Measurements from ENCODE around the gene CDCP2. TPM values are rescaled to one million over a fixed set of nuclear protein-coding genes. Genes with fewer than 3 reads are reported as not detected.

The CDCP2 gene
- total and polyA plus RNA-seq, 2 of the 8 experiments (the other 6 are each of a cell fraction or from before 2014, with no cell fraction given): not detected

- Histone ChIP-seq H2BK12ac (ENCODE audit: low read depth, low read length) (no peak overlapping the region), H3K4me2 (ENCODE audit: insufficient read depth in 1 of 2, low read depth in 2 of 2, low read length in 2 of 2) (no peak overlapping the region), H2BK15ac (ENCODE audit: low read length) (no peak overlapping the region), H4K8ac (ENCODE audit: extremely low read depth, insufficient read depth, low read length) (no peak overlapping the region), H3K14ac (ENCODE audit: insufficient read length) (no peak overlapping the region), H3K79me1 (ENCODE audit: low read depth, low read length) (no peaks in the 10 kb centered on the region), H3K4me3 (ENCODE audit: extremely low read depth in 1 of 4, insufficient read depth in 2 of 4, low read depth in 3 of 4, low read length in 4 of 4) (no peak overlapping the region), H3K56ac (replicated peaks; ENCODE audit: insufficient read length, low read depth, low read length) (no peak overlapping the region), H3K4me1 (replicated peaks in 1 of 4; ENCODE audit: control insufficient read depth in 3 of 4, insufficient read depth in 4 of 4, low read length in 3 of 4) (no peaks in the 10 kb centered on the region), H2BK20ac (ENCODE audit: low read length) (no peak overlapping the region), H4K5ac (ENCODE audit: insufficient read length, low read depth, low read length) (no peak overlapping the region), H3K27ac (ENCODE audit: low read depth, low read length) (no peak overlapping the region), H4K91ac (replicated peaks; ENCODE audit: insufficient read length, low read length) (no peak overlapping the region), H2AK5ac (ENCODE audit: low read depth, low read length) (no peak overlapping the region), H4K20me1 (replicated peaks in 1 of 2; ENCODE audit: control insufficient read depth in 1 of 2, insufficient read depth in 2 of 2, low read length in 2 of 2) (no peaks in the 10 kb centered on the region), H3K18ac (ENCODE audit: extremely low read depth, low read length) (no peak overlapping the region), H3K9ac (replicated peaks in 1 of 4; ENCODE audit: extremely low read depth in 1 of 4, low read depth in 3 of 4, low read length in 3 of 4) (no peak overlapping the region), H3K4ac (replicated peaks; ENCODE audit: insufficient read length, low read depth, low read length) (no peak overlapping the region), H3K36me3 (ENCODE audit: control insufficient read depth in 2 of 4, insufficient read depth in 4 of 4, low read length in 3 of 4) (no peaks in the 10 kb centered on the region), H3K9me3 (ENCODE audit: insufficient read depth in 2 of 2, low read depth in 1 of 2, low read length in 1 of 2) (no peaks in the 10 kb centered on the region), H3K79me2 (ENCODE audit: control insufficient read depth in 1 of 2, insufficient read depth in 2 of 2, low read length in 2 of 2) (no peaks in the 10 kb centered on the region), H2BK5ac (ENCODE audit: low read depth, low read length) (no peak overlapping the region), H2AFZ (ENCODE audit: low read length) (no peak overlapping the region), H3K23ac (ENCODE audit: insufficient read length) (no peak overlapping the region), H3K27me3 (replicated peaks in 1 of 4; ENCODE audit: control insufficient read depth in 3 of 4, extremely low read depth in 1 of 4, insufficient read depth in 3 of 4, low read length in 3 of 4) (no peaks in the 10 kb centered on the region), H3K23me2 (ENCODE audit: low read depth, low read length) (no peaks in the 10 kb centered on the region), H2BK120ac (replicated peaks; ENCODE audit: low read depth, low read length) (no peak overlapping the region)
- FAIRE-seq: no peak
- peak in 1 of 2 experiments; percentile 20 for DNase-seq (ENCODE audit: low read depth in 1 of 2, low spot score in 2 of 2)
- TF ChIP-seq KDM5A (IDR thresholded peaks at IDR 0.05; ENCODE audit: low read length) (no peak), FOSL1 (IDR thresholded peaks at IDR 0.05; ENCODE audit: insufficient read depth, low read depth, low read length) (no peak), HDAC2 (IDR thresholded peaks at IDR 0.05; ENCODE audit: borderline replicate concordance in 1 of 2, low read depth in 2 of 2, low read length in 2 of 2) (no peak), SIN3A (conservative IDR thresholded peaks at IDR 0.05 in 1 of 2, IDR thresholded peaks at IDR 0.05 in 1 of 2; ENCODE audit: low read depth in 1 of 2, low read length in 2 of 2) (no peak), KDM4A (IDR thresholded peaks at IDR 0.05; ENCODE audit: low read depth, low read length, severe bottlenecking) (no peak), CEBPB (IDR thresholded peaks at IDR 0.05; ENCODE audit: low read depth, low read length) (no peak), EGR1 (IDR thresholded peaks at IDR 0.05; ENCODE audit: borderline replicate concordance, low read depth, low read length) (no peak), CBX8 (IDR thresholded peaks at IDR 0.05; ENCODE audit: borderline replicate concordance, low read depth, low read length) (no peak)
- ChIA-PET CTCF (ENCODE audit: partially characterized antibody) (interaction anchor here (0.8 to 1.7 kb wide), 7 partner anchors 9 to 85 kb away, joined by 3 to 7 read pairs (median 3); partner anchors contain the start of gene LDLRAD1), POLR2A (ENCODE audit: partially characterized antibody) (no interaction called here)
- 85% methylated on average over 6 of the region's 6 CpGs; no CpG with 5 or more reads in 1 of the 2 experiments for WGBS, 2 experiments (ENCODE audit: extremely low coverage in 1 of 2, insufficient coverage in 1 of 2, insufficient read length in 1 of 2, insufficient replicate concordance in 2 of 2, low coverage in 1 of 2, low lambda C conversion rate in 2 of 2, missing lambda C conversion rate in 1 of 2)
Observed at GRCh38 chr1:54103414-54103813, 49.4 kb downstream of the CDCP2 start.

Measured in H1 (cell line).